AG04450 (cell line): ENCODE measurements around the gene FAM163B. TPM values are rescaled to one million over a fixed set of nuclear protein-coding genes. Genes with fewer than 3 reads are reported as not detected.

Experiments
- CTCF ChIA-PET: fragments of 300-600, 350-600 bp; formaldehyde crosslinking; extraction: SDS; loops from one replicate; lab custom pipeline; 2022; ENCODE audit warnings: antibody characterized with exemption, inconsistent platforms; lab: Charles Lee
- POLR2A ChIA-PET: fragments of 350-600 bp; formaldehyde crosslinking; extraction: SDS; loops from one replicate; lab custom pipeline; 2021; ENCODE audit warnings: antibody characterized with exemption, inconsistent platforms; lab: Yijun Ruan, JAX
- DNase-seq: peaks from one replicate; pipeline ENCODE4 v3.0.0-alpha.2; 2011; ENCODE audit warnings: low read depth, low spot score
- H3K27ac ChIP-seq: one replicate; pipeline ENCODE4 v1.5.1; 2012; ENCODE audit warnings: low read depth, low read length, control low read depth
- H3K27me3 ChIP-seq: one replicate; pipeline ENCODE4 v1.6.0; 2012; ENCODE audit warnings: low read length; ENCODE audit not compliant: control insufficient read depth, insufficient read depth
- H3K4me3 ChIP-seq: 2 replicates; pipeline ENCODE4 v1.5.1; 2011; ENCODE audit warnings: mild to moderate bottlenecking, low read depth, low read length, control low read depth
- H3K9me3 ChIP-seq: 2 replicates; pipeline ENCODE4 v1.5.1; 2012; ENCODE audit warnings: low read length; ENCODE audit not compliant: control insufficient read depth, insufficient read depth
- polyA plus RNA-seq: library from polyadenylated mRNA; depleted of rRNA; stranded (reverse); fragments of >200 nt; gene quantifications from 2 replicates; pipeline ENCODE4 v1.2.3, GENCODE V29; 2011
- TF ChIP-seq, protein P1 (sequence below): IDR thresholded peaks from 2 replicates; pipeline ENCODE4 v1.5.1; 2011; ENCODE audit warnings: low read depth, low read length, control low read depth, inconsistent platforms

FAM163B gene
- polyA plus RNA-seq, 1 experiment, result not detected

DNA sequence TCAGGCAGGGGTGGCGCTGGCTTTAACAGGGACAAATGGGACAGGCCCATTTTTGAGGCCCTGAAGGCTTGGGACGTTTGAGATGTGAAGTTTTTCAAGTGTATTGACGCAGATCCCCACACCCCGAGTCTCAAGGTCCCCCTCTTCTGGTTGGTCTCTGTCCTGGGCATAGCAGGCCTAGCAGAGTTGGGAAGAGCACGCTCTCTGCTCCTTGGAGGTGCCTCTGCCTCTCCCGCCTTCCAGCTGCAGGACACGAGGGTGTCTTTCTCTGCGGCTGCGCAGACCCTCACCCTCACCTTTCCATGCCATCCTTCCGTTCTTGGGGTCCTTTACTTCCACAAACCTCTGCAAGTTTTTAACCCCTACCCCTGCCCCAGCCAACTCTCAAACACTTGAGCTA lies 56.1 kb downstream of the FAM163B start:
- DNase-seq, result no peak
- H3K27ac ChIP-seq, result no peak overlapping the region
- H3K27me3 ChIP-seq, result peaks cover 24% of the 10 kb centered on the region
- H3K9me3 ChIP-seq, result no peaks in the 10 kb centered on the region; the same call in 1 of the 2 replicates
- TF ChIP-seq, protein P1, sequence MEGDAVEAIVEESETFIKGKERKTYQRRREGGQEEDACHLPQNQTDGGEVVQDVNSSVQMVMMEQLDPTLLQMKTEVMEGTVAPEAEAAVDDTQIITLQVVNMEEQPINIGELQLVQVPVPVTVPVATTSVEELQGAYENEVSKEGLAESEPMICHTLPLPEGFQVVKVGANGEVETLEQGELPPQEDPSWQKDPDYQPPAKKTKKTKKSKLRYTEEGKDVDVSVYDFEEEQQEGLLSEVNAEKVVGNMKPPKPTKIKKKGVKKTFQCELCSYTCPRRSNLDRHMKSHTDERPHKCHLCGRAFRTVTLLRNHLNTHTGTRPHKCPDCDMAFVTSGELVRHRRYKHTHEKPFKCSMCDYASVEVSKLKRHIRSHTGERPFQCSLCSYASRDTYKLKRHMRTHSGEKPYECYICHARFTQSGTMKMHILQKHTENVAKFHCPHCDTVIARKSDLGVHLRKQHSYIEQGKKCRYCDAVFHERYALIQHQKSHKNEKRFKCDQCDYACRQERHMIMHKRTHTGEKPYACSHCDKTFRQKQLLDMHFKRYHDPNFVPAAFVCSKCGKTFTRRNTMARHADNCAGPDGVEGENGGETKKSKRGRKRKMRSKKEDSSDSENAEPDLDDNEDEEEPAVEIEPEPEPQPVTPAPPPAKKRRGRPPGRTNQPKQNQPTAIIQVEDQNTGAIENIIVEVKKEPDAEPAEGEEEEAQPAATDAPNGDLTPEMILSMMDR, result no peak
- POLR2A ChIA-PET, result no interaction called here
- H3K4me3 ChIP-seq, result no peak overlapping the region
- CTCF ChIA-PET, result no interaction called here

DNA sequence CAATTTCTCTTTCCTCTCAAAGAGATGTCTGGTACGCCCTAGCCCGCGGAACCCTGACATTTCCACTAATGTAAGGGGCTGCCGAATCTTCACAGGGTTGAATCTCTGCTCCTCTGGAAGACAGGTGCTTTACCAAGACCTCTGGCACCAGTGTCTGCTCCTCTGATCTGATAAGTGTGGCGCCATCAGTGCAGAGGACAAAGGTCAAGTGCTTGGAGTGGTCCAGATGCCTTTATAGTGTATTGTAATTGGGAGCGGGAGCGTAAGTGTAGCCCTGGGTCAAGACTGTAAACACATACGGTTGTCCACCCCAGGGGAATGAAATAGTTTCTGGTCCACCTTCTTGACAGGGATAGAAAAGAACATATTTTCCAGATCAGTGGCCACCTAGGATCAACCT lies 57.0 kb downstream of the FAM163B start:
- no peak for DNase-seq
- no peak overlapping the region for H3K4me3 ChIP-seq
- no peak overlapping the region for H3K27ac ChIP-seq
- CTCF ChIA-PET, result no interaction called here
- peaks cover 26% of the 10 kb centered on the region for H3K27me3 ChIP-seq
- TF ChIP-seq, protein P1, result no peak
- H3K9me3 ChIP-seq, result no peaks in the 10 kb centered on the region; the same call in 1 of the 2 replicates
- POLR2A ChIA-PET, result interaction anchor here (0.6 to 0.7 kb wide), 2 partner anchors 47 to 623 kb away, joined by 6 to 8 read pairs; no protein-coding TSS in a partner anchor

DNA sequence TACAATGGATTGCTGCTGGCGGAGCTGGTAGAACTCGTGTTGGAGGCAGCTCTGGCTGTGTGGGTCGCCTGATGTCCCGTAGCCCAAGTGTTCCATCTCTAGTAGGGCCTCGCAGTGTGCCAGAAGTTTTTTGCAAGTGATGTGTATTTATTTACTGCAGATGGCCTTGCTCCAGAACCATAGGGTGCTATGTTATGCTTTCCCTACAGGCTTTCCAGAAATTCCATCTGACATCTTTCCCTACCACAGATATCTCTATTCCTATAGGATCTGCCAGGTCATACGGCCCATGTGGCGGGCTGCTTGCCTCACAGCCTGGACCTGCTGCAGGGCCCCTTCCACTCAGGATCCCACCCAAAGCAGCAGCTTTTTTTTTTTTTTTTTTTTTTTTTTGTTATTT lies 57.7 kb downstream of the FAM163B start:
- Histone ChIP-seq H3K9me3 (no peaks in the 10 kb centered on the region; the same call in 1 of the 2 replicates), H3K27me3 (peaks cover 34% of the 10 kb centered on the region), H3K27ac (no peak overlapping the region), H3K4me3 (no peak overlapping the region)
- POLR2A ChIA-PET, result interaction anchor here (0.6 to 0.7 kb wide), 2 partner anchors 46 to 624 kb away, joined by 6 to 8 read pairs; no protein-coding TSS in a partner anchor
- TF ChIP-seq, protein P1, result no peak
- CTCF ChIA-PET, result no interaction called here
- DNase-seq, result no peak

DNA sequence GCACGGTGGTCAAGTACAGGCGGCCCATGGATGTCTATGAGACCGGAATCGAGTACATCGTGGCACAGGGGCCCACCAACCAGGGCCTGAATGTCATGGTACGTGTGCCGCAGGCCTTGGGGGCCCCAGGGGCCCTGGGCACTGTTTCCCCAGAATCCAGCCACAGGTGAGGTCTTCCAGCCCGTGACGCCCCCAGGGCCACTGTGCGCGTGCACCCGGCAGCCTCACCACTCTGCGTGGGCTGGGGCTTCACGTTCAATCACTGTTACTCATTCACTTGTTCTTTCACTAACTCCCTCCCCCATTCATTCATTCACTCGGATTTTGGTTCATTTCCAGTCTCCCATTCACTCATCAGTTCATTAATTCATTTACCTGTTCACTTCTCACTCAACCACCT lies 62.1 kb downstream of the FAM163B start:
- ChIA-PET CTCF (no interaction called here), POLR2A (no interaction called here)
- Histone ChIP-seq H3K9me3 (no peaks in the 10 kb centered on the region; the same call in 1 of the 2 replicates), H3K4me3 (no peak overlapping the region), H3K27me3 (peaks cover 53% of the 10 kb centered on the region), H3K27ac (no peak overlapping the region)
- TF ChIP-seq, protein P1, result no peak
- no peak for DNase-seq

DNA sequence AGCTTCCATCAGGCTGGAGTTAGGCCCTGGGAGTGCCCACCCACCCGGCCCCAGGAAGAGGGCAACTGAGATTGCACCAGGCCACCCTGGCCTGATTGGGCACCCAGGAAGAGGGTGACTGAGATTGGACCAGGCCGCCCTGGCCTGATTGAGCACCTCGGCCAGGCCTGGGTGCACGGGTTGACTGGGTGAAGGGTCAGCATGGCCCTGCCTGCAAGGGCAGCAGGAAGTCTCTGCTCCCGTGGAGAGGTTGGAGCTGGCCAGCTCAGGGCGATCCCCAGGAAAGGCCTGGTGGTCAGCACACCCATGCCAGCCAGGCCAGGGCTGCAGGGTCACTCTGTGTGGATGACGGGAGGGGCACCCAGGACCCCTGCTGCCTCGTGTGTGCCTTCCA lies 62.9 kb downstream of the FAM163B start:
- no peak for DNase-seq
- Histone ChIP-seq H3K27ac (no peak overlapping the region), H3K27me3 (peaks cover 51% of the 10 kb centered on the region), H3K4me3 (no peak overlapping the region), H3K9me3 (no peaks in the 10 kb centered on the region; the same call in 1 of the 2 replicates)
- ChIA-PET CTCF (no interaction called here), POLR2A (no interaction called here)
- TF ChIP-seq, protein P1, result no peak
